GM20000 (cell line): ENCODE measurements around the gene DEGS2.

ENCODE experiments used
- DNase-seq: peaks from one replicate; pipeline ENCODE4 v3.0.0; 2012; ENCODE audit warnings: low spot score
- CTCF ChIP-seq: IDR thresholded peaks from 2 replicates; pipeline ENCODE4 v1.5.1; 2012; ENCODE audit warnings: mild to moderate bottlenecking, control low read depth; ENCODE audit errors: extremely low read depth, missing control alignments

The DEGS2 gene

DNA sequence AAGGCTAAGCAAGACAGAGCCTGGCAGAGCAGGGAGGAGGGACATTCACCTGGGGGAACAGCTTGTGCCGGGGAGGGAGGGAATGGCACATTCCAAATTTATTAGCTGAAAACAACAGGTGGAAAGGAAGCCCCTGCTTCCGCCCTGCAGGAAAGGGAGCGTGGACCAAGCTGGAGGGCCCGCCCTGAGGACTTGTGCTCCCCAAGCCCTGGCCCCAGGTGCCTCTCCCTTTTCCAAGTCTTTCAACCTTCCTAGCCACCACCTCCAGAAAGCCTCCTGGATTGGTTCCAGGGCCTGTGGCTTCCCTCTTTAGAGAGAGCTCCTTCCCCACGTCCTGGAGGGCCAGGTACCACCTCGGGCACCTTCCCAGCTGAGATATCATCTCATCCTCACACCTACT is 2.7 kb downstream of the DEGS2 start:
- DNase-seq: no peak
- TF ChIP-seq CTCF: no peak

GRCh38 chr14:100155756-100156616 is 3.5 kb downstream of the DEGS2 start:
- DNase-seq: no peak
- no peak for TF ChIP-seq CTCF

GRCh38 chr14:100155049-100155621 is 4.3 kb downstream of the DEGS2 start:
- no peak for DNase-seq
- peak; percentile 21 for TF ChIP-seq CTCF

GRCh38 chr14:100153560-100153959 is 5.9 kb downstream of the DEGS2 start:
- no peak for TF ChIP-seq CTCF
- no peak for DNase-seq

GRCh38 chr14:100152091-100152490 is 7.4 kb downstream of the DEGS2 start:
- TF ChIP-seq CTCF: no peak
- DNase-seq: no peak

- DNase-seq: no peak
- TF ChIP-seq CTCF: no peak
These were observed 8.4 kb downstream of the DEGS2 start for GRCh38 chr14:100150932-100151587.
